GM12878 (cell line): ENCODE results near the gene IFNA17. TPM values are rescaled to one million over a fixed set of nuclear protein-coding genes. Genes with fewer than 3 reads are reported as not detected.

Experiments
- ATAC-seq: fragments of 200-7000 bp; cut with Tn5 transposase; 3 replicates; pipeline ENCODE4 v1.9.1; 2020; ENCODE audit warnings: mild to moderate bottlenecking, moderate library complexity
- BruUV-seq: library from RNA; stranded (reverse); fragments of 400-500 nt; replicated peaks from 2 replicates; lab custom pipeline; 2021; lab: Mats Ljungman, UMichigan
- CTCF ChIA-PET: fragments of 300-600 bp; sonication (Branson Sonifier 250); formaldehyde crosslinking; extraction: SDS; loops from one replicate; lab custom pipeline; 2021; ENCODE audit warnings: inconsistent platforms; lab: Yijun Ruan, JAX
- POLR2A ChIA-PET: fragments of 350-600 bp; formaldehyde crosslinking; extraction: SDS; loops from one replicate; lab custom pipeline; 2021; ENCODE audit warnings: inconsistent platforms; lab: Charles Lee
- RAD21 ChIA-PET: fragments of 300-600 bp; sonication (Branson Sonifier 250); formaldehyde crosslinking; loops from one replicate; lab custom pipeline; 2023; ENCODE audit warnings: antibody characterized with exemption; ENCODE audit not compliant: unreplicated experiment; lab: Charles Lee
- SMC1A ChIA-PET: fragments of 300-600 bp; sonication (Branson Sonifier 250); formaldehyde crosslinking; loops from one replicate; lab custom pipeline; 2023; ENCODE audit not compliant: unreplicated experiment, uncharacterized antibody; lab: Charles Lee
- DNase-seq: peaks from one replicate; pipeline ENCODE4 v3.0.0-alpha.2; 2011; ENCODE audit warnings: low read depth, low spot score
- FAIRE-seq: peaks from 3 replicates; lab custom pipeline; 2011; peaks lifted over from hg19 to GRCh38; lab: Jason Lieb, UNC
- H2AFZ ChIP-seq: 2 replicates; pipeline ENCODE4 v1.6.0; 2011; ENCODE audit warnings: low read depth, low read length, control low read depth; ENCODE audit not compliant: control insufficient read depth
- H3K27ac ChIP-seq: 2 replicates; pipeline ENCODE4 v1.5.1; 2011; ENCODE audit warnings: control low read depth; ENCODE audit not compliant: control insufficient read depth, insufficient read depth
- H3K27me3 ChIP-seq, 2 experiments: replicated peaks in 1 of 2; 2 replicates each; pipeline versions ENCODE4 v1.6.0 to v1.6.1; 2011; ENCODE audit warnings: low read length in 1 of 2; ENCODE audit not compliant: control insufficient read depth in 2 of 2, insufficient read depth in 2 of 2
- H3K36me3 ChIP-seq, 2 experiments: 2 replicates each; pipeline ENCODE4 v1.5.1; 2011; ENCODE audit warnings: low read length in 1 of 2; ENCODE audit not compliant: control insufficient read depth in 2 of 2, insufficient read depth in 2 of 2
- H3K4me1 ChIP-seq: 2 replicates; pipeline ENCODE4 v1.6.1; 2011; ENCODE audit warnings: mild to moderate bottlenecking, low read length, moderate library complexity, mixed read lengths; ENCODE audit not compliant: control insufficient read depth, insufficient read depth
- H3K4me2 ChIP-seq: 2 replicates; pipeline ENCODE4 v1.6.0; 2011; ENCODE audit warnings: control low read depth; ENCODE audit not compliant: control insufficient read depth, insufficient read depth
- H3K4me3 ChIP-seq: fragments of 200-600 bp; sonication (generic); 2 replicates; pipeline ENCODE4 v1.5.1; 2016
- H3K79me2 ChIP-seq: 2 replicates; pipeline ENCODE4 v1.6.0; 2011; ENCODE audit warnings: low read length; ENCODE audit not compliant: control insufficient read depth, insufficient read depth
- H3K9ac ChIP-seq: 2 replicates; pipeline ENCODE4 v1.8.0; 2011; ENCODE audit warnings: low read length, control low read depth, mixed read lengths; ENCODE audit not compliant: control insufficient read depth, insufficient read depth
- H3K9me3 ChIP-seq: replicated peaks from 3 replicates; pipeline ENCODE4 v1.5.1; 2011; ENCODE audit warnings: mild to moderate bottlenecking, low read length; ENCODE audit not compliant: control insufficient read depth, insufficient read depth
- H4K20me1 ChIP-seq: 2 replicates; pipeline ENCODE4 v1.6.0; 2011; ENCODE audit not compliant: control insufficient read depth, insufficient read depth
- ASH2L ChIP-seq: fragments of 300-600, 200-600 bp; sonication (generic); IDR thresholded peaks from 2 replicates; pipeline ENCODE4 v1.6.1; 2017; ENCODE audit warnings: low read depth, mild to moderate bottlenecking, borderline replicate concordance
- BCLAF1 ChIP-seq: fragments of 450-650 bp; IDR thresholded peaks from 2 replicates; pipeline ENCODE4 v1.6.1; 2017; ENCODE audit warnings: antibody characterized with exemption, mild to moderate bottlenecking, moderate library complexity
- BHLHE40 ChIP-seq, 2 experiments: fragments of 450-650 bp in 1 of 2; IDR thresholded peaks; 2 replicates each; pipeline ENCODE4 v1.6.1; 2011 to 2017; ENCODE audit warnings: low read depth in 2 of 2, borderline replicate concordance in 1 of 2, improper control_type of control experiment in 1 of 2, low read length in 1 of 2, mild to moderate bottlenecking in 1 of 2
- CEBPZ ChIP-seq: fragments of 150-350 bp; IDR thresholded peaks from 2 replicates; pipeline ENCODE4 v1.6.1; 2016; ENCODE audit warnings: low read depth, low read length
- ETV6 ChIP-seq, 2 experiments: fragments of 450-650 bp in 1 of 2; IDR thresholded peaks in 1 of 2; conservative IDR thresholded peaks in 1 of 2; 2 replicates each; pipeline ENCODE4 v1.6.1; 2014; ENCODE audit warnings: antibody characterized with exemption in 1 of 2, borderline replicate concordance in 1 of 2, low read depth in 1 of 2, mild to moderate bottlenecking in 1 of 2, moderate library complexity in 1 of 2
- KDM1A ChIP-seq: fragments of 200-600 bp; sonication (generic); IDR thresholded peaks from 2 replicates; pipeline ENCODE4 v1.6.1; 2016; ENCODE audit warnings: borderline replicate concordance
- NRF1 ChIP-seq: conservative IDR thresholded peaks from 2 replicates; pipeline ENCODE4 v1.6.1; 2011; ENCODE audit warnings: mild to moderate bottlenecking, low read depth, low read length, improper control_type of control experiment
- PKNOX1 ChIP-seq: fragments of 450-650 bp; IDR thresholded peaks from 2 replicates; pipeline ENCODE4 v1.6.1; 2016; ENCODE audit warnings: mild to moderate bottlenecking
- RFX5 ChIP-seq: IDR thresholded peaks from 2 replicates; pipeline ENCODE4 v1.6.1; 2011; ENCODE audit warnings: low read depth, low read length, improper control_type of control experiment
- SREBF1 ChIP-seq: IDR thresholded peaks from 2 replicates; pipeline ENCODE4 v1.6.1; 2012; ENCODE audit warnings: mild to moderate bottlenecking, low read length
- ZBTB4 ChIP-seq: fragments of 450-650 bp; formaldehyde crosslinking; IDR thresholded peaks from 2 replicates; pipeline ENCODE4 v1.4.0; 2022; ENCODE audit warnings: mild to moderate bottlenecking, moderate library complexity
- WGBS: methylation state at CpG from one replicate; pipeline ENCODE4 v1.1.6; 2016; ENCODE audit warnings: low lambda C conversion rate; ENCODE audit not compliant: insufficient replicate concordance, insufficient coverage; ENCODE audit errors: missing lambda C conversion rate; 5-methylcytosine and 5-hydroxymethylcytosine counted together
- in situ Hi-C: fragments of 300-500 bp; cut with MboI; formaldehyde crosslinking; loops from 9 replicates; pipeline ENCODE4 v1.14.3; 2018; ENCODE audit warnings: mixed read lengths
- intact Hi-C: fragments of 100-400 bp; cut with micrococcal nuclease; formaldehyde crosslinking; loops from one replicate; pipeline ENCODE4 v1.14.2; 2022; ENCODE audit not compliant: unreplicated experiment
- polyA plus RNA-seq, 11 experiments: library from polyadenylated mRNA; depleted of rRNA in 4 of 11; unstranded in 6 of 11; stranded (reverse) in 5 of 11; fragments of >200 nt; fragmentation: Nextera tagmentation in 4 of 11; fragmentation: Illumina TruSeq in 1 of 11; extraction: Ambion mirVana in 4 of 11; extraction: Trizol in 1 of 11; gene quantifications; 1 replicate in 1 of 11; 2 replicates in 10 of 11; pipeline versions ENCODE4 v1.2.1 to v1.2.3, GENCODE V29; 2011 to 2016; ENCODE audit warnings: inconsistent platforms in 2 of 11, missing spikeins in 2 of 11, low read depth in 1 of 11
- total RNA-seq, 4 experiments: library from RNA; depleted of rRNA in 3 of 4; stranded (reverse); fragments of >200 nt in 3 of 4; fragmentation: Illumina TruSeq in 1 of 4; extraction: Trizol in 1 of 4; gene quantifications; 2 replicates each; pipeline versions ENCODE4 v1.2.1 to v1.2.3, GENCODE V29; 2013 to 2021

IFNA17 gene
- total and polyA plus RNA-seq, 10 of the 15 experiments (the other 5 are each of a cell fraction or from before 2014, with no cell fraction given), result not detected

- Histone ChIP-seq H3K4me2 (no peak overlapping the region), H3K4me3 (no peak overlapping the region), H3K9me3 (no peaks in the 10 kb centered on the region), H3K36me3 (no peaks in the 10 kb centered on the region), H3K27ac (no peak overlapping the region), H2AFZ (no peak overlapping the region), H3K4me1 (no peaks in the 10 kb centered on the region), H3K9ac (no peak overlapping the region), H4K20me1 (no peaks in the 10 kb centered on the region), H3K27me3 (no peaks in the 10 kb centered on the region), H3K79me2 (no peaks in the 10 kb centered on the region)
- intact Hi-C loops (loop anchor here (10.0 kb wide), 1 partner anchor 471 kb away; no protein-coding TSS in a partner anchor), in situ Hi-C loops (loop anchor here (10.0 kb wide), 1 partner anchor 561 kb away; no protein-coding TSS in a partner anchor)
- WGBS, result 47% methylated on average over 4 of the region's 4 CpGs
- CTCF ChIA-PET, result interaction anchor here (1.1 to 4.4 kb wide), 7 partner anchors 16 to 232 kb away, joined by 3 to 18 read pairs (median 9); no protein-coding TSS in a partner anchor
- ATAC-seq (no peak), DNase-seq (no peak), FAIRE-seq (no peak)
- POLR2A ChIA-PET, result no interaction called here
- SMC1A ChIA-PET, result interaction anchor here (2.2 kb wide), 1 partner anchor 16 kb away, joined by 5 read pairs; no protein-coding TSS in a partner anchor
- RAD21 ChIA-PET, result interaction anchor here (2.3 kb wide), 1 partner anchor 85 kb away, joined by 6 read pairs; no protein-coding TSS in a partner anchor
- BruUV-seq, result no TSS peak
- TF ChIP-seq ASH2L (no peak), ZBTB4 (CRISPR knock-in tag) (no peak), CEBPZ (no peak), SREBF1 (no peak), ETV6 (conservative IDR thresholded peaks at IDR 0.05 in 1 of 2, IDR thresholded peaks at IDR 0.05 in 1 of 2; ENCODE audit: borderline replicate concordance in 1 of 2, low read depth in 1 of 2) (no peak), KDM1A (no peak), BCLAF1 (no peak), RFX5 (no peak), PKNOX1 (no peak), BHLHE40 (IDR thresholded peaks at IDR 0.05; ENCODE audit: borderline replicate concordance in 1 of 2, low read depth in 2 of 2, low read length in 1 of 2) (no peak), NRF1 (no peak)
Observed at GRCh38 chr9:21234153-21234687, 6.2 kb upstream of the IFNA17 start.
